Activated naive CD8-positive, alpha-beta T cell treated with anti-CD3 and anti-CD28 coated beads, Interleukin-2, amount 50 U/mL, for 16 hours (primary cell): ENCODE data around the gene RNF166.

Source experiments
- DNase-seq: peaks from one replicate; pipeline ENCODE4 v3.0.0-alpha.2; 2020; ENCODE audit warnings: low read depth, low spot score

The RNF166 gene

DNA sequence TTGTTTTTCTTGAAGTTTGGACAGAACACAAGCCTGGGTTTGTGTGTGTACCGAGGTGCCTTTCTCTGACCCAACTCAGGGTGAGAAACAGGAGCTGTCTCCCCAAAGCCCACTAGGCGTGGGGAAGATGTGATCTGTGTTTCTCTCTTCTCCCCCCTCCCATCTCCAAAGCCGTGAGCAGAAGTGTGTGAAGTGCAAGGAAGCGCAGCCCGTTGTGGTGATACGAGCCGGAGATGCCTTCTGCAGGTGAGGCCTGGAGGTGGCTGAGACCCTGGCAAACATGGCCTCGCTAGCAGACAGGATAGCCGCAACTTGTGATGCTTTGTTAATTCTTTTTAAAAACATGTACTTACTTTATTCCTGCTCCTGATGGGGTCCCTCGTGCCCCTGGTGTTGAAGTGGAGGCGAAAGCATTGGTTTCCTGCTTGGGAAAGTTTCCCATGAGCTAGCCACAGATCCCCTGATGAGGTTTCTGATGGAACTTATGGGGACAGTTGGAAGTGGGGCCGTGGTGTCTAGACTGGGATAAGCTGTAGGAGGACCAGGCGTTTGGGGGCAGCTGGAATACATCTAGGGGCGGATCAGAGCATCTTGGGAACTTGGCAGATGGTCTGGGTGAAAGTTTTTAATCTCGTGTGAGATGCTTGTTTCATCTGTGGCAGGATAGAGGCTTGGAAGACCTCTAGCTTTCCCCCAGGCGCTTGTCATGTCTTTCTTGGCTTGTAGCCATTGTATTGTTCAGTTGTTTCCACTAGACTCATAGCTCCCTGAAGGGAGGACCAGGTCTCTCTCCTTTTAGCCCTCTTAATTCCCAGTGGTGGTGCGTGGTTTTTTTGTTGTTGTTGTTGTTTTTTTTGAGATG is 988 bp upstream of the RNF166 start:
- no peak for DNase-seq

GRCh38 chr16:88705801-88706228 is 393 bp downstream of the RNF166 start:
- no peak for DNase-seq

GRCh38 chr16:88705076-88705684 is 1.0 kb downstream of the RNF166 start:
- DNase-seq = no peak

GRCh38 chr16:88703486-88704309 is 2.5 kb downstream of the RNF166 start:
- peak; percentile 52 for DNase-seq

- no peak for DNase-seq
These were observed 3.6 kb downstream of the RNF166 start for GRCh38 chr16:88702371-88703210.

DNA sequence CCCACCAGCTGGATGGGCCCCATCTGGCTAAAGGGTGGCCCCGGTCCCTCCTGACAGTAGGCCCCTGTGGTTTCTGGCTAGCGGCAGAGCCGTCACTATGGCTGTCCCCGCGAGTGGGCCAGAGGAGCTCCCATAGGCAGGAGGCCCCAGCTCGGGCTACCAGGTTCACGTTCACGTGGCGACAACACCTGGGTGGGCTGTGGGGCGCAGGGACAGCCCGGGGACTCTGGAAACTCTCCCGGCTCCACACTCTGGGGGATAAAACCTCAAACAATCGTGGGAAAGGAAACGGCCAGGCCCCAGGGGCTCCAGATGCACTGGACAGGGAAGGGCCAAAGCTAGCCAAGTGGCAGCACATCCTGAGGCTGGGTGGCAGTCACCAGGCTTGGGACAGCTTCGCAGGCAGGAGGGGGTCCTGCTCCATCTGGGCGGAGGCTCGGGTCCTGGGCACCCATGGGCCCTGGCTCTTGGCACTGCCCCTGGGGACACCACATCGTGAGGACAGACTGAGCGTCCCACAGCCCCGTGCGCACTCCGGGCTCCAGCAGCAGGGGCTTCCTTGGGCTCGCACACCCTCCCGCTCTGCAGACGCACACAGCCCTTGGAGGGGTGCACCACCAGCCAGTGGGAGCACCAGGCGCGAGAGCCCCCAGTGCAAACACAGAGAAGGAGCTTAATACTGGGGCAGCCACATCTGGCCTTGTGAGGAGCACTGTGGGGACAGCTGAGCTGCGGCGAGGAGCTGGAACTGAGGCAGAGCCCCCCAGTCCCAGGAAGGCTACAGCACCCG is 4.4 kb downstream of the RNF166 start:
- DNase-seq = no peak

DNA sequence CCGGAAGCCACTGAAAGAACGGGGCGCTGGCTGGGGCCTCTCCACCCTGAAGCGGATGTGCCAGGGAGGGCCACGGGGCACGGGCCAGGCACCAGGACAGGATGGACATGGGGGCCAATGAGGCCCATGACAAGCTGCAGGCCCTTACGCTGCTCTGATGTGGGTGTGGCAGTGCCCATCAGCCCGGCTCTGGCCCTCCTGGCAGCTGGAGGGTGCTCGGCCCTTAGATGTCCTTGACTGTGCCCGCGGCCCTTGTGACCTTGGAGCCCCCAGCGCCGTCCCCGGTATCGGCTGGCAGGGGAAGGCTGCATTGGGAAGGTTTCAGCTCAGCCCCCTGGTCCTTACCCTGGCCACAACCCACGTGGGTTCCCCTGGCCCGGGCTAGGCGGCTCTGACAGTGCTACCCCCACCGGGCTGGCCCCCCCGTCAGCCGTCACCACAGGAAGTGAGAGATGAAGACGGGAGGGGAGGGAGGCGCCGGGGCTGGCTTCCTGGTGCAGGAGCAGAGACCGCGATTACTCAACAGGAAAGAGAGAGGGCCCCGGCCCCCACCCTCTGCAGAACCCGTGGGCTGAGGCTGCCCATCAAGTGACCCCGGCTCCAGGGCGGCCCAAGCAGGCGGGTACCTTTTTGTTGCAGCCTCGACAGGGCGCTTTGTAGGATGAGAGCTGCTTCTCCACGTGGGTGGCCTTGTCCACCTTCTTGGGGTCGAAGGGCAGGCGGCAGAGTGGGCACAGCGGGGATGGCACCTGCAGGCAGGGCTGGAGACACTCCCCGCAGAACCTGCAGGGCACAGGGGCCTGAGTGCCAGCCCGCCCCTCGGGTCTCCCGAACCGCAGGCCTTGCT is 5.3 kb downstream of the RNF166 start:
- DNase-seq = peak; percentile 82

DNA sequence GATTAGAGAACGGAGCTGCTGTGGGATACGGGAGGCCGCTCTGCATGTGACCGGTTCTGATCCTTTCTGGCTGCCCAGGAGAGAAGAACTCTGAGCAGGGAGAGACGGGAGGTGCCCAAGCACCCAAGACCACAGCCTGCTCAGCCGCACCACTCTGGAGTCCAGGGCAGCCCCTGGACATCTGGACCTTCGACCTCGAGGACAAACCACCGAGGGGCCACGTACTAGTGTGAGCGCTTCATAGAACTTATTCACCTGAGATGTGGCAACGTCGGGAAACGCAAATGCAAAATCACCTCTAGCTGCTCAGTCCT is 5.9 kb downstream of the RNF166 start:
- DNase-seq = no peak

DNA sequence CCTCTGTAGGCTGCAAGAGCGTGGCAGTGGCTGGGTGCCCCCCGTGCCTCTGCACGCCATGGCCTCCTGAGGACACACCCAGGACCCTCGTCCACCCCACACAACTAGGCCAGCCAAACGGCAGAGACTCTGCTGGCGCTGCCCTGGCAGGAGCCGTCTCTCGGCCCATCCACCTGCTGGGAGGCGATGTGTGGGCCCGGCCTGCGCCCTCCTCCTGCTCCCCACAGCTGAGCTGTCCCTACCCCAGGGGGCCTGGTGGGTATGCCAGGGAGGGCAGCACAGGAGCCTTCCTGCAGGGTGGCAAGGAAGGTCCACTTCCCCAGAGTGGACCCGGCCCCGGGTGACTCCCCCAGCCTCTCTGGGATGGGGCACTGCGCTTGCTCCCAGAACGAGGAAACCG is 7.0 kb downstream of the RNF166 start:
- DNase-seq = no peak

DNA sequence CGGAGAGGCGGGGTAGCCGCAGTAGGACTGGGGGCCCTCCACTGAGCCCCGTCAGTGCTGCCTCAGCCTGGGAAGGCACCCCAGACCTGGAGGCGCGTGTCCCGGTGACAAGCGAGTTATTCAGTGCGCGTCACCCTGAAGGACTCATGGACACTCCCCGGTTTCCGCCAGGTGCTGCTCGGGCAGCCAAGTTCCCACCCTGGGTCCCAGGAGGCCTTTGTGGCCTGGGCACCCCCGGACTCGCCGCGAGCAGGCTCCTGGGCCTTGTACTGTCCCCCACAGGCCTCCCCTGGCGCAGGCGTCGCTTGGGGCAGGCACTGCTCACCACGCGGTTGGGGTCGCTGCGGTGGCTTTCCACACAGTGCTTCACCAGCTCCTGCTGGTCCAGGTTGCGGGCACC is 7.6 kb downstream of the RNF166 start:
- DNase-seq = no peak

GRCh38 chr16:88697831-88698615 is 8.2 kb downstream of the RNF166 start:
- no peak for DNase-seq

DNA sequence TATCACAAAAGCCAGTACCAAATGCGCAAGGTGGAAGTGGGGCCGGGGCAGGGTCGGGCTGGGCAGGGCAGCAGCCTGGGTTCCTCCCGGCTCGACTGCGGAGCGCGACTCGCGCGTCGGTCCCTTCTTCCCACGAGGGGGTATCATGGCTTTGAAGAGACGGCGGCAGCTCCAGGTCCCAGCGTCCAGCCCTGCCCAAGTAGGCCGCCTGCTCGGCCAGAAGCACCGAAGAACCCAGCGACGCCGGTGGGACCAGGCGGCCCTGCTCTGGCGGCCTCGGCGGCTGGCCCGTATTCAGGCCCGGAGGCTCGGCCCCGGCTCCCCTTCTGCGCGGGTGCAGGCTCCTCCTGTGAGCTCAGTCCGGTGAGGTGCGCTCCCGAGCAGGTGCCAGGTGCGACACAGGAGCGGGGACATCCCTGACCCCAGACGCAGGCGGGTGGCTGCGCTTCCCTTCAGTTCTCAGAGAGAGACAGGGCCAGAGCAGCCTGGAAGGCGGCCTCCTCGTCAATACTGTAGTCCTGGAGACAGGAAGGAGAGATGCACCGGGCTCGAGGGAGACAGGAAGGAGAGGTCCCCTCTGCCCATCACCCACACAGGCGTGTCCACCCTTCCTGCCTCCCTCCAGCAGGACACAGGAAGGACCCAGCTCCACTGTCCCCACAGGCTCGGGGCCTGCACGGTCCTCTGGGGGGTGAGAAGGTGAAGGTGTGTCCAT is 8.9 kb downstream of the RNF166 start:
- no peak for DNase-seq

DNA sequence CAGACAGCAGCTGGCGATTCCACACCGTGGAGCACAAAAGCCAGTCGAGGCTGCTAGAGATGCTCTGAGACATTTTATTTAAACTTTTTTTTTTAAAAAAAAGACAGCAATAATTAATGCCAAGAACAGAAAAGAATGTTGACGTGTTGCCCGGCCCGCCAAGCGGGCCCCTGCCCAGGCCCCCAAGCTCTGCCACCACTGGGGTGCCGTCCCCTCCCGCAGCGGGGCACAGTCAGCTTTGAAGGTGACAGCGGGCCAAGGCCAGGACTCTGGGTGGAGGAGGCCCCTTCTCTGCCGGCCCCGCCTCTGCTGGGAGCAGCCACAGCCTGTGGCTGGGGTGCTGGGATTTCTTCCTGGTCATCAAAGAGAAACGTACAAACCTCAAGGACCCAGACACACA is 9.8 kb downstream of the RNF166 start:
- DNase-seq = no peak

- DNase-seq = no peak
These were observed 10.5 kb downstream of the RNF166 start for GRCh38 chr16:88695753-88696152.

- no peak for DNase-seq
These were observed 11.0 kb downstream of the RNF166 start for GRCh38 chr16:88695218-88695617.

DNA sequence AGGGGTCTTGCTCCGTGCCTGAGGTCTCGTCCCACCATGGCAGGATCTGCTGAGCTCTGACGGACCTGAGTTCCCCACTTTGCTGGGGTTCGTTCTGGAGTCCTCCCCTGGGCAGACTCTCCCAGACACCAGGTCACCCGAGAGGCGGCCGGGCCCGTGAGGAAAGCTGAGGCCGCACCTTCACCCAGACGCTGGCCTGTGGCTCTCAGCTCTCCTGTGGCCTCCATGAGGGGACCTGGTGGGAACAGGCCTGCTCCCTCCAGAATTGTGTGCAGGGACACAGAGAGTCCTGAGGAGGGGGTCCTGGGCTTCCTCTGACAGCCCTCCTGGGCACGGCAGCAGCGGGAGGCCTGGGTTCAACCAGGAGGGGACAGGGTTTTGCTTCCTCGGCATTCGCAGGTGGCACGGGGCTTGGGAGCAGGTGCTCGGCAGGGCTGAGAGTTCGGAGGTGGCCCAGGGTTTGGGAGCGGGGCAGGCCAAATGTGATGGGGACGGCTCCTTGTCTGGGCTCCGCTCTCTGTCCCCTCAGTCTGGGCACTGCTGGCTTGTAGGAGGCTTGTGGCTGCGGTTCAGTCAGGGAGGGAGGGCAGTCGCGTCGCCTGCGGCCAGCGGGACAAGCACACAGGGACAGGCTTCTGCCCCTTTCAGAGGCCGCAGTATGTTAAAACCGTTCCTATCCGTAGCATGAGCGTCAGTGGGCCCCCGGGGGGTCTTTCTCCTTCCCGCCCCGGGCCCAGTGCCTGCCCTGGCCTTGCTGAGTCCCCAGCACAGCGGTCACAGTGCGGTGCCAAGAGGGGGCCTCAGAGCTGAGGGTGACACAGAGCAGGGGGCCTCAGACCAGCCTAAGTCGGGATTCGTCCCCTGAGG is 11.8 kb downstream of the RNF166 start:
- no peak for DNase-seq

DNA sequence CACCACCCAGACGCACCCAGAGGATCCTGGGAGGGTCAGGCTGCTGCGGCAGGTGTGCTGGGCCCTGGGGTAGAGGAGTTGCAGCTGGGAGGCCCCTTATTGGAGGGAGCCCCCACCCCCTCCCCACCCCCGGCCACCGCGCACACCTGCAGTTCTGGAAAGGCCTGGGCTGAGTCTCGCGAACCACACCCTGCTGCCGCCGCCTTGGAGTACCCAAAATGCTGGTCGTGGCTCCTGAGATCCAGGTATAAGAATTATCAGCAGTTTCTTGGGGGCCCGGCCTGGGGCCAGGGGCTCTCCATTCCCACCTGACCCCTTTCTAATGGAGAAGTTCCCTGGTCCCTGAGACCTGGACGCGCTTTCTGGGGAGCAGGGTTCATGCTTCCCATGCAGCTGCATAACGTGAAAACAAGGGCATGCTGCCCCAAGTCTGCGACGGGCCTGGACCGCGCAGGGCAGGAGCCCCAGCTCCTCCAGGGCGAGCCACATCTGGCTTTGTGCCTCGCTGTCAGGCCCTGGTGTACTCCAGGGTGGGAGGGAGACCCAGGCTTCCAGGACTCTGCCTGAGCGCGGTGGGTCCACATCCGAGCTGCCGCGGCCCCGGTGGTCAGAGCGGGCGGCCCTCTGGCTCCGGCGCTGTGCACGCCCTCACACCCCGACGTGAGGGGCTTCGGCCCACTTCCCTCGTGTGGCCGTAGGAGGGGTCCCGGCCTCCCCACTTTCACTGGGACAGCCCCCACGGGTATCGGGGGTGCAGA is 12.6 kb downstream of the RNF166 start:
- DNase-seq = no peak
